Astrocyte (in vitro differentiated cells and primary cell): ENCODE results near the gene PCBP4. TPM values are rescaled to one million over a fixed set of nuclear protein-coding genes. Genes with fewer than 3 reads are reported as not detected.
"Not testable (repeated sequence)": the region's sequence is repeated elsewhere in the genome, so short reads cannot be mapped to it uniquely, and the experiment has no call there.

ENCODE experiments used
- DNase-seq: peaks from one replicate; pipeline ENCODE4 v3.0.0-alpha.2; 2010; ENCODE audit warnings: low read depth
- FAIRE-seq: peaks from 2 replicates; lab custom pipeline; 2011; peaks lifted over from hg19 to GRCh38; lab: Jason Lieb, UNC
- H2AFZ ChIP-seq: 2 replicates; pipeline ENCODE4 v1.6.0; 2012; ENCODE audit warnings: low read depth, low read length, inconsistent platforms
- H3K27ac ChIP-seq: 2 replicates; pipeline ENCODE4 v1.5.1; 2011; ENCODE audit warnings: low read depth, low read length, inconsistent platforms
- H3K27me3 ChIP-seq: 2 replicates; pipeline ENCODE4 v1.6.0; 2011; ENCODE audit warnings: low read length, inconsistent platforms; ENCODE audit not compliant: insufficient read depth
- H3K36me3 ChIP-seq: 2 replicates; pipeline ENCODE4 v1.5.1; 2011; ENCODE audit warnings: low read length, inconsistent platforms; ENCODE audit not compliant: insufficient read depth
- H3K4me1 ChIP-seq: 2 replicates; pipeline ENCODE4 v1.5.1; 2011; ENCODE audit warnings: low read length, inconsistent platforms; ENCODE audit not compliant: insufficient read depth
- H3K4me2 ChIP-seq: 2 replicates; pipeline ENCODE4 v1.6.0; 2012; ENCODE audit warnings: low read length, inconsistent platforms
- H3K4me3 ChIP-seq: 2 replicates; pipeline ENCODE4 v1.5.1; 2011; ENCODE audit warnings: low read depth, mild to moderate bottlenecking, low read length, inconsistent platforms; ENCODE audit not compliant: insufficient read depth
- H3K79me2 ChIP-seq: 2 replicates; pipeline ENCODE4 v1.6.0; 2012; ENCODE audit warnings: mild to moderate bottlenecking, low read length, inconsistent platforms; ENCODE audit not compliant: insufficient read depth
- H3K9ac ChIP-seq: 2 replicates; pipeline ENCODE4 v1.6.0; 2012; ENCODE audit warnings: mild to moderate bottlenecking, low read length, inconsistent platforms
- H3K9me3 ChIP-seq: 2 replicates; pipeline ENCODE4 v1.5.1; 2012; ENCODE audit warnings: low read depth, mild to moderate bottlenecking, low read length, inconsistent platforms; ENCODE audit not compliant: insufficient read depth
- H4K20me1 ChIP-seq: 2 replicates; pipeline ENCODE4 v1.6.0; 2012; ENCODE audit warnings: low read length, inconsistent platforms; ENCODE audit not compliant: insufficient read depth
- H3K27ac Mint-ChIP-seq: one replicate; pipeline ENCODE4 v1.8.0; 2021; ENCODE audit warnings: mild to moderate bottlenecking, mixed read lengths; ENCODE audit not compliant: unreplicated experiment
- H3K27me3 Mint-ChIP-seq: one replicate; pipeline ENCODE4 v1.8.0; 2021; ENCODE audit warnings: low read depth, mixed read lengths; ENCODE audit not compliant: unreplicated experiment
- H3K36me3 Mint-ChIP-seq: one replicate; pipeline ENCODE4 v1.8.0; 2021; ENCODE audit warnings: low read depth, mixed read lengths; ENCODE audit not compliant: unreplicated experiment
- H3K4me1 Mint-ChIP-seq: one replicate; pipeline ENCODE4 v1.8.0; 2021; ENCODE audit warnings: low read depth, mixed read lengths; ENCODE audit not compliant: unreplicated experiment
- H3K4me3 Mint-ChIP-seq: one replicate; pipeline ENCODE4 v1.8.0; 2021; ENCODE audit warnings: mild to moderate bottlenecking, moderate library complexity, mixed read lengths; ENCODE audit not compliant: unreplicated experiment
- H3K9me3 Mint-ChIP-seq: one replicate; pipeline ENCODE4 v1.8.0; 2021; ENCODE audit warnings: mild to moderate bottlenecking, mixed read lengths; ENCODE audit not compliant: unreplicated experiment
- CTCF ChIP-seq: IDR thresholded peaks from 2 replicates; pipeline ENCODE4 v1.5.1; 2011; ENCODE audit warnings: low read depth, mild to moderate bottlenecking, inconsistent platforms, low read length, moderate library complexity; ENCODE audit not compliant: insufficient read depth
- EZH2 ChIP-seq: IDR thresholded peaks from 2 replicates; pipeline ENCODE4 v1.6.1; 2012; ENCODE audit warnings: mild to moderate bottlenecking, low read length, inconsistent platforms; ENCODE audit not compliant: insufficient read depth
- total RNA-seq: library from RNA; stranded (reverse); gene quantifications from 2 replicates; pipeline ENCODE4 v1.2.1, GENCODE V29; 2021

The PCBP4 gene
- total RNA-seq, 1 donor from 2014 or later: 102 TPM

- Histone ChIP-seq H4K20me1 (peaks cover 20% of the 10 kb centered on the region), H3K9ac (no peak overlapping the region), H3K27ac (no peak overlapping the region), H2AFZ (no peak overlapping the region), H3K27me3 (no peaks in the 10 kb centered on the region), H3K4me2 (no peak overlapping the region), H3K79me2 (peaks cover 34% of the 10 kb centered on the region), H3K36me3 (peaks cover 21% of the 10 kb centered on the region), H3K4me1 (peaks cover 29% of the 10 kb centered on the region), H3K9me3 (no peaks in the 10 kb centered on the region), H3K4me3 (no peak overlapping the region)
- Mint-ChIP-seq H3K4me1 (peaks cover 14% of the 10 kb centered on the region), H3K36me3 (peaks cover 15% of the 10 kb centered on the region), H3K4me3 (peak overlapping the region; percentile 61), H3K27me3 (no peaks in the 10 kb centered on the region), H3K9me3 (no peaks in the 10 kb centered on the region), H3K27ac (no peak overlapping the region)
- TF ChIP-seq CTCF: no peak
- no peak for TF ChIP-seq EZH2
- DNase-seq (no peak), FAIRE-seq (no peak)
These were observed 29.9 kb upstream of the PCBP4 start for GRCh38 chr3:51997172-51997571.

- Histone ChIP-seq H4K20me1 (peaks cover 25% of the 10 kb centered on the region), H3K4me1 (peaks cover 33% of the 10 kb centered on the region), H3K9me3 (no peaks in the 10 kb centered on the region), H3K4me2 (peak within 1 kb of the TSS; percentile 84), H3K36me3 (peaks cover 21% of the 10 kb centered on the region), H3K27me3 (no peaks in the 10 kb centered on the region), H2AFZ (peak within 1 kb of the TSS; percentile 62), H3K4me3 (peak within 1 kb of the TSS; percentile 93), H3K27ac (peak within 1 kb of the TSS; percentile 87), H3K9ac (peak within 1 kb of the TSS; percentile 96), H3K79me2 (peaks cover 40% of the 10 kb centered on the region)
- H3K36me3 Mint-ChIP-seq: peaks cover 20% of the 10 kb centered on the region
- H3K27ac Mint-ChIP-seq: peak within 1 kb of the TSS; percentile 100
- peaks cover 17% of the 10 kb centered on the region for H3K4me1 Mint-ChIP-seq
- H3K9me3 Mint-ChIP-seq: no peaks in the 10 kb centered on the region
- TF ChIP-seq CTCF: no peak
- no peak for TF ChIP-seq EZH2
- H3K27me3 Mint-ChIP-seq: no peaks in the 10 kb centered on the region
- peak; percentile 37 for FAIRE-seq
- peak; percentile 92 for DNase-seq
- peak within 1 kb of the TSS; percentile 100 for H3K4me3 Mint-ChIP-seq
These were observed 28.3 kb upstream of the PCBP4 start, which contains the start of gene RPL29 for GRCh38 chr3:51995346-51996163. TSS of gene RPL29 (minus strand) at chr3:51995895. CDS start at chr3:51995461, 434 bp downstream.

GRCh38 chr3:51994530-51994929 is 27.3 kb upstream of the PCBP4 start:
- FAIRE-seq (no peak), DNase-seq (no peak)
- Histone ChIP-seq H4K20me1 (peaks cover 25% of the 10 kb centered on the region), H2AFZ (no peak overlapping the region), H3K4me2 (peak overlapping the region; percentile 84), H3K36me3 (peaks cover 21% of the 10 kb centered on the region), H3K4me1 (peaks cover 33% of the 10 kb centered on the region), H3K79me2 (peaks cover 40% of the 10 kb centered on the region), H3K27me3 (no peaks in the 10 kb centered on the region), H3K4me3 (peak overlapping the region; percentile 93), H3K9me3 (no peaks in the 10 kb centered on the region), H3K27ac (peak overlapping the region; percentile 87), H3K9ac (peak overlapping the region; percentile 96)
- no peaks in the 10 kb centered on the region for H3K27me3 Mint-ChIP-seq
- no peak for TF ChIP-seq CTCF
- TF ChIP-seq EZH2: no peak
- peaks cover 20% of the 10 kb centered on the region for H3K36me3 Mint-ChIP-seq
- peaks cover 17% of the 10 kb centered on the region for H3K4me1 Mint-ChIP-seq
- peak overlapping the region; percentile 100 for H3K27ac Mint-ChIP-seq
- peak overlapping the region; percentile 100 for H3K4me3 Mint-ChIP-seq
- no peaks in the 10 kb centered on the region for H3K9me3 Mint-ChIP-seq

- H4K20me1 ChIP-seq: peaks cover 25% of the 10 kb centered on the region
- H3K4me1 Mint-ChIP-seq: peaks cover 17% of the 10 kb centered on the region
- peak overlapping the region; percentile 50 for H3K4me2 ChIP-seq
- peaks cover 20% of the 10 kb centered on the region for H3K36me3 Mint-ChIP-seq
- not testable (repeated sequence) for H3K9me3 Mint-ChIP-seq, H3K27ac ChIP-seq, H3K9me3 ChIP-seq, DNase-seq, H2AFZ ChIP-seq, H3K27ac Mint-ChIP-seq, FAIRE-seq, H3K27me3 Mint-ChIP-seq, H3K27me3 ChIP-seq
- H3K4me3 Mint-ChIP-seq: peak overlapping the region; percentile 100
- H3K79me2 ChIP-seq: peaks cover 40% of the 10 kb centered on the region
- peaks cover 21% of the 10 kb centered on the region for H3K36me3 ChIP-seq
- H3K4me3 ChIP-seq: peak overlapping the region; percentile 93
- peaks cover 33% of the 10 kb centered on the region for H3K4me1 ChIP-seq
- H3K9ac ChIP-seq: peak overlapping the region; percentile 96
These were observed 26.4 kb upstream of the PCBP4 start for GRCh38 chr3:51993657-51994056.
